LNCAP (cell line): ENCODE data around the gene S100PBP.

Experiments
- TF ChIP-seq, protein P1 (sequence below): fragments of 450-650 bp; IDR thresholded peaks from 2 replicates; pipeline ENCODE4 v1.5.1; 2017; ENCODE audit warnings: mild to moderate bottlenecking

Gene S100PBP

GRCh38 chr1:32780005-32780404, 37.4 kb upstream of the S100PBP start:
- TF ChIP-seq, protein P1, sequence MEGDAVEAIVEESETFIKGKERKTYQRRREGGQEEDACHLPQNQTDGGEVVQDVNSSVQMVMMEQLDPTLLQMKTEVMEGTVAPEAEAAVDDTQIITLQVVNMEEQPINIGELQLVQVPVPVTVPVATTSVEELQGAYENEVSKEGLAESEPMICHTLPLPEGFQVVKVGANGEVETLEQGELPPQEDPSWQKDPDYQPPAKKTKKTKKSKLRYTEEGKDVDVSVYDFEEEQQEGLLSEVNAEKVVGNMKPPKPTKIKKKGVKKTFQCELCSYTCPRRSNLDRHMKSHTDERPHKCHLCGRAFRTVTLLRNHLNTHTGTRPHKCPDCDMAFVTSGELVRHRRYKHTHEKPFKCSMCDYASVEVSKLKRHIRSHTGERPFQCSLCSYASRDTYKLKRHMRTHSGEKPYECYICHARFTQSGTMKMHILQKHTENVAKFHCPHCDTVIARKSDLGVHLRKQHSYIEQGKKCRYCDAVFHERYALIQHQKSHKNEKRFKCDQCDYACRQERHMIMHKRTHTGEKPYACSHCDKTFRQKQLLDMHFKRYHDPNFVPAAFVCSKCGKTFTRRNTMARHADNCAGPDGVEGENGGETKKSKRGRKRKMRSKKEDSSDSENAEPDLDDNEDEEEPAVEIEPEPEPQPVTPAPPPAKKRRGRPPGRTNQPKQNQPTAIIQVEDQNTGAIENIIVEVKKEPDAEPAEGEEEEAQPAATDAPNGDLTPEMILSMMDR = no peak

- TF ChIP-seq, protein P1 = no peak
Observed at GRCh38 chr1:32780628-32781234, 36.7 kb upstream of the S100PBP start.

GRCh38 chr1:32782086-32782485, 35.4 kb upstream of the S100PBP start:
- TF ChIP-seq, protein P1 = no peak

GRCh38 chr1:32783851-32784250, 33.6 kb upstream of the S100PBP start:
- TF ChIP-seq, protein P1 = no peak

DNA sequence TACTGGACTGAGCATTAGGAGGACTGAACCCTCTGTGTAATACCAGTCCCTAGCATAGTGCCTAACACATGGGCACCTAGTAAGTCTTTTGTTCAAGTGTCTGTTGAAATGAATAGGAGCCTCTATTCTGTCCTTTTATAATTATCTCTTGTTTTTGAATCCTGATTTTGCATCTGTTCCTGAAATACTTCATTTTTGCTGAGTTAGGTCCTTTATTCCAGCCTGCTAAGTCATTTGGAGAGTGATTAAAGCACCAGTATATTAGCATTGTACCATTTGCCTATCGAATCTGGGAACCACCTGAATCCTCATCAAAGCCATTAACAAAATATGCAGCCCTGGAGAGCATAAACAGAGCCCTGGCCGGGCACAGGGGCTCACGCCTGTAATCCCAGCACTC, 32.6 kb upstream of the S100PBP start:
- TF ChIP-seq, protein P1 = no peak

DNA sequence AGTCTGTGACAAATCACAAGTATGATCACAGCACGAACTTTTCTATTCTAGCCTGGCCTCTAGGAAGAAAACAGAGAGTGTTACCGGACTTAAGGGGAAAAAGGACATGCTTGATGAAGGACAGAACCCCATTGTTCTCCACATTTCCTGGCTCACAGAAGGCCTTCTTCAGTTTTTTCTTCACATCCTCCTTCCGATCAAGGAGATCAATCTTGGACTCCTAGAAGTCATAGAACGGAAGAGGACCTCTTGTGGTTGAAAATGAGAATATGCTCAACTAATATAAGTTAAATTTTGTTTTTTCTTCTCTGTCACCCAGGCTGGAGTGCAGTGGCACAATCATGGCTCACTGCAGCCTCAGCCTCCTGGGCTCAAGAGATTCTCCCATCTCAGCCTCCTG, 30.6 kb upstream of the S100PBP start:
- TF ChIP-seq, protein P1 = no peak

DNA sequence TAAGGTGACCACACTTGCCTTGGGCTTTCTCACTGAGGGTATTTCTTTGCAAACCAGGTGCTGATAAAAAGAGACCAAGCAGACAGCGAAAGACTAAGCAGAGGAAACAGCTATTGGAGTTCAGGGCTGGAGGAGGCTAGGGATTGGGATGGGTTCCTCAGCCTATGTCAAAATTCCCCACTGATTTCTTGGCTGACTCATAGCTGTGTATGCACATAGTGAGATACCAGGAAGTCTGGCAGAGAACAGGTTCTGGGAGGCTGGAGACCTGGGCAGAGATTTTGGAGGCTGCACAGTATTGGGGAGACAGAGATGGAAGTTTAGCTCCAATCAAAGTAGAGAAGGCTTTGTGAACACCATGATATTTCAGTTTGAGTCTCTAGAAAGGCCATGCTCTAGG, 25.6 kb upstream of the S100PBP start:
- TF ChIP-seq, protein P1 = no peak

- TF ChIP-seq, protein P1 = no peak
Observed at GRCh38 chr1:32797456-32797855, 20.0 kb upstream of the S100PBP start.
